Motor neuron (in vitro differentiated cells): ENCODE results near the gene KIAA1217. TPM values are rescaled to one million over a fixed set of nuclear protein-coding genes. Genes with fewer than 3 reads are reported as not detected.
A peak's percentile ranks its signal among the peaks of the same experiment; 100 is the strongest.

ENCODE experiments used
- ATAC-seq, 8 experiments: fragments of 200-7000 bp; cut with Tn5 transposase; replicated peaks in 6 of 8; 2 replicates each; pipeline ENCODE4 v1.8.0; 2021; ENCODE audit warnings: mild to moderate bottlenecking in 8 of 8, moderate library complexity in 8 of 8
- H3K27ac ChIP-seq, 2 donors: fragments of 250-450 bp; sonication (Bioruptor Pico); 2 replicates each; pipeline ENCODE4 v1.9.0; 2021; ENCODE audit warnings: antibody characterized with exemption in 2 of 2, mild to moderate bottlenecking in 2 of 2, moderate library complexity in 1 of 2
- H3K4me1 ChIP-seq, 2 donors: fragments of 250-450 bp; sonication (Bioruptor Pico); replicated peaks in 1 of 2; 2 replicates each; pipeline ENCODE4 v1.6.1; 2021; ENCODE audit warnings: antibody characterized with exemption in 2 of 2, mild to moderate bottlenecking in 2 of 2, moderate library complexity in 1 of 2
- H3K4me3 ChIP-seq, 5 donors: fragments of 250-450 bp; sonication (Bioruptor Pico); 2 replicates each; pipeline ENCODE4 v1.9.0; 2021; ENCODE audit warnings: antibody characterized with exemption in 5 of 5, mild to moderate bottlenecking in 5 of 5, moderate library complexity in 4 of 5
- WGBS, 10 experiments: fragments of 450-650 bp; shearing (Covaris generic); methylation state at CpG; one replicate each; pipeline ENCODE4 v1.0.0; 2022; 5-methylcytosine and 5-hydroxymethylcytosine counted together
- in situ Hi-C, 9 experiments: fragments of 400-800 bp; cut with MboI; loops; one replicate each; pipeline ENCODE4 v1.15.0; 2021; ENCODE audit warnings: low sequenced_read_pairs in 9 of 9, low pct_unique_long_range_greater_than_20kb in 2 of 9; ENCODE audit not compliant: unreplicated experiment in 9 of 9
- total RNA-seq, 8 experiments: library from RNA; unstranded; fragments of 300-600 nt; gene quantifications; 2 replicates each; pipeline versions ENCODE4 v1.2.3 to v1.2.4, GENCODE V29; 2022

Gene KIAA1217
- total RNA-seq, 8 experiments from 2014 or later: 0.73 to 29.0 (median 3.1) TPM

GRCh38 chr10:24279166-24279565, 70.2 kb downstream of the KIAA1217 start:
- H3K27ac ChIP-seq: no peak overlapping the region
- H3K4me3 ChIP-seq: no peak overlapping the region
- peaks cover 0 to 4% of the 10 kb centered on the region in 2 donors for H3K4me1 ChIP-seq
- ATAC-seq: no peak
- in situ Hi-C loops: no loop called here

GRCh38 chr10:24287559-24288195, 78.7 kb downstream of the KIAA1217 start:
- H3K27ac ChIP-seq: no peak overlapping the region
- in situ Hi-C loops: no loop called here
- no peak overlapping the region for H3K4me3 ChIP-seq
- 22 to 90% (median 57%) methylated on average over 1 to 4 of the region's 4 CpGs for WGBS, 10 experiments
- H3K4me1 ChIP-seq: no peaks in the 10 kb centered on the region
- ATAC-seq: no peak

- Histone ChIP-seq H3K4me3 (no peak overlapping the region), H3K27ac (no peak overlapping the region), H3K4me1 (no peaks in the 10 kb centered on the region)
- no peak for ATAC-seq
- WGBS, 10 experiments: 88 to 100% (median 100%) methylated on average over 1 of the region's 1 CpG; no CpG with 5 or more reads in 5 of the 10 experiments
- in situ Hi-C loops: no loop called here
Observed at GRCh38 chr10:24288581-24288980, 79.6 kb downstream of the KIAA1217 start.

GRCh38 chr10:24289235-24289634, 80.3 kb downstream of the KIAA1217 start:
- ATAC-seq: no peak
- WGBS, 10 experiments: 0 to 95% (median 83%) methylated on average over 1 to 3 of the region's 3 CpGs; no CpG with 5 or more reads in 4 of the 10 experiments
- Histone ChIP-seq H3K4me1 (no peaks in the 10 kb centered on the region), H3K4me3 (no peak overlapping the region), H3K27ac (no peak overlapping the region)
- in situ Hi-C loops: no loop called here

GRCh38 chr10:24292304-24293293, 83.7 kb downstream of the KIAA1217 start:
- Histone ChIP-seq H3K27ac (no peak overlapping the region), H3K4me1 (no peaks in the 10 kb centered on the region), H3K4me3 (no peak overlapping the region)
- 77 to 98% (median 89%) methylated on average over 1 to 9 of the region's 11 CpGs for WGBS, 10 experiments
- no peak for ATAC-seq
- in situ Hi-C loops: no loop called here

GRCh38 chr10:24299578-24300260, 90.8 kb downstream of the KIAA1217 start:
- H3K4me1 ChIP-seq: no peaks in the 10 kb centered on the region
- 67 to 98% (median 88%) methylated on average over 1 to 6 of the region's 6 CpGs for WGBS, 10 experiments
- no peak for ATAC-seq
- in situ Hi-C loops: no loop called here
- no peak overlapping the region for H3K27ac ChIP-seq
- H3K4me3 ChIP-seq: no peak overlapping the region

- no peak overlapping the region for H3K27ac ChIP-seq
- no peaks in the 10 kb centered on the region for H3K4me1 ChIP-seq
- in situ Hi-C loops: no loop called here
- H3K4me3 ChIP-seq: no peak overlapping the region
- WGBS, 10 experiments: 15 to 100% (median 89%) methylated on average over 2 to 8 of the region's 8 CpGs
- ATAC-seq: peak in 2 of 8 experiments; percentile 81 to 89
Observed at GRCh38 chr10:24303522-24304310, 94.8 kb downstream of the KIAA1217 start.

GRCh38 chr10:24305551-24306506, 96.9 kb downstream of the KIAA1217 start:
- Histone ChIP-seq H3K4me1 (no peaks in the 10 kb centered on the region), H3K27ac (no peak overlapping the region), H3K4me3 (no peak overlapping the region)
- in situ Hi-C loops: no loop called here
- 50 to 99% (median 83%) methylated on average over 1 to 8 of the region's 8 CpGs for WGBS, 10 experiments
- ATAC-seq: peak in 1 of 8 experiments; percentile 46

- in situ Hi-C loops: no loop called here
- peak in 2 of 8 experiments; percentile 18 to 52 for ATAC-seq
- 0 to 86% (median 67%) methylated on average over 1 to 4 of the region's 4 CpGs; no CpG with 5 or more reads in 3 of the 10 experiments for WGBS, 10 experiments
Observed at GRCh38 chr10:24306507-24306875, 97.6 kb downstream of the KIAA1217 start.

GRCh38 chr10:24307116-24307515, 98.2 kb downstream of the KIAA1217 start:
- Histone ChIP-seq H3K27ac (no peak overlapping the region), H3K4me1 (no peaks in the 10 kb centered on the region), H3K4me3 (no peak overlapping the region)
- WGBS, 10 experiments: 60 to 100% (median 90%) methylated on average over 2 to 4 of the region's 4 CpGs; no CpG with 5 or more reads in 3 of the 10 experiments
- no peak for ATAC-seq
- in situ Hi-C loops: no loop called here

More at GRCh38 chr10:24306507-24306875, 97.6 kb downstream of the KIAA1217 start:
- H3K4me3 ChIP-seq: no peak overlapping the region
- H3K4me1 ChIP-seq: no peaks in the 10 kb centered on the region
- no peak overlapping the region for H3K27ac ChIP-seq

- WGBS, 10 experiments: 50 to 92% (median 72%) methylated on average over 1 to 10 of the region's 11 CpGs
- peak in 1 of 8 experiments; percentile 40 for ATAC-seq
Observed at GRCh38 chr10:24307696-24308485, 99.0 kb downstream of the KIAA1217 start.

More at GRCh38 chr10:24307696-24308485, 99.0 kb downstream of the KIAA1217 start:
- Histone ChIP-seq H3K4me1 (no peaks in the 10 kb centered on the region), H3K27ac (no peak overlapping the region), H3K4me3 (no peak overlapping the region)
- in situ Hi-C loops: no loop called here
